Activated CD8-positive, alpha-beta memory T cell treated with anti-CD3 and anti-CD28 coated beads for 36 hours (primary cell): ENCODE measurements around the gene UBE3D. TPM values are rescaled to one million over a fixed set of nuclear protein-coding genes. Genes with fewer than 3 reads are reported as not detected.

Experiments used
- CTCF ChIA-PET: fragments of 350-600 bp; sonication (Branson Sonifier 250); formaldehyde crosslinking; loops from one replicate; lab custom pipeline; 2021; ENCODE audit warnings: antibody characterized with exemption; lab: Charles Lee
- POLR2A ChIA-PET: fragments of 350-600 bp; sonication (Branson Sonifier 250); formaldehyde crosslinking; loops from one replicate; lab custom pipeline; 2021; ENCODE audit warnings: antibody characterized with exemption; lab: Charles Lee
- total RNA-seq, 2 experiments: library from RNA; stranded (reverse); gene quantifications; one replicate each; pipeline ENCODE4 v1.2.3, GENCODE V29; 2021

The UBE3D gene
- total RNA-seq, 2 experiments from 2014 or later, result 8.0 to 11.2 TPM

DNA sequence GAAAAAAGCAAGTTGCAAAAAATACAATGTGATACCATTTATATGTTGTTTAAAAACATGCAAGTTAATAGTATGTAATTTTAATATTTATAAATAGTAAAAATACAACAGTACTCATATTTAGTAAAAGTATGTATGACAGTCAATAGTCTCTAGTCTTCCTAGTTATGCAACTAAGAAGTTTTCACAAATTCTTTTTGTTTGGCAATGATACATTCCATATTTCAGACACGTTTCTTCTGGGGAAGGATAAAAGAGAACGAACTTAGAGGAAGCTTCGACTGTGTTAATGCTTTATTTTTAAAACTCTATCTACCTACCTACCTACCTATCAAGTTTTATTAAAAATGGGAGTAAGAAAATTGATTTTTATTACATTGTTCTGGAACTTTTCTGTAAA lies 77.7 kb downstream of the UBE3D start:
- POLR2A ChIA-PET, result no interaction called here
- CTCF ChIA-PET, result no interaction called here

DNA sequence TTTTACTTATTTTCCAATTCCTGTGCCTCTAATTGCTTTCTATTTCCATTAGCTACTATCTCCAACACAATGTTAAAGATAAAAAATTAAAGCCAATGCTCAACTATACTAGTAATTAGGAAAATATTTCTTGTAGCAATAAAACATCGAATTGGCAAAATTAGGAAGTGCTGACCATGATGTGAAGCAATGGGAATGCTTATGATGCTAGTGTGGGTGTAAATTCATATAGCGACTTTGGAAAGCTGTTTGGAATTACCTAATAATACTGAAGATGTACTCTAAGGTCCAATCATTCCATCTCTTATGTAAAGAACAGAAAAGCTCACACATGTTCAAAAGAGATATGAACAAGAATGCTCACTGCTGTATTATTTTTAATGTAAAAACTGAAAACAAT lies 78.2 kb downstream of the UBE3D start:
- CTCF ChIA-PET, result no interaction called here

DNA sequence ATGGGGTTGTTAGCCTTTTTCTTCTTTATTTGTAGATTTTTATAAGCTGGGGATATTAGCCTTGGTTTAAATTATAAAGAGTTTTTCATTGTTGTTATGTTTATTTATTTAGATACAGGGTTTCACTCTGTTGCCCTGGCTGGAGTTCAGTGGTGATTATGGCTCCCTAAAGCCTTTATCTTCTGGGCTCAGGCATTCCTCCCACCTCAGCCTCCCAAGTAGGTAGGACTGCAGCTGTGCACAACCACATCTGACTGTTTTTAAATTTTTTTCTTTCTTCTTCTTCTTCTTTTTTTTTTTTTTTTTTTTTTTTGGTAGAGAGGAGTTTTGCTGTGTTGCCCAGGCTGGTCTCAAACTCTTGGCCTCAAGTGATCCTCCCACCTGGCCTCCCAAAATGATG lies 80.9 kb downstream of the UBE3D start:
- ChIA-PET CTCF (no interaction called here), POLR2A (no interaction called here)

More for the DNA sequence above, 78.2 kb downstream of the UBE3D start:
- POLR2A ChIA-PET, result no interaction called here

DNA sequence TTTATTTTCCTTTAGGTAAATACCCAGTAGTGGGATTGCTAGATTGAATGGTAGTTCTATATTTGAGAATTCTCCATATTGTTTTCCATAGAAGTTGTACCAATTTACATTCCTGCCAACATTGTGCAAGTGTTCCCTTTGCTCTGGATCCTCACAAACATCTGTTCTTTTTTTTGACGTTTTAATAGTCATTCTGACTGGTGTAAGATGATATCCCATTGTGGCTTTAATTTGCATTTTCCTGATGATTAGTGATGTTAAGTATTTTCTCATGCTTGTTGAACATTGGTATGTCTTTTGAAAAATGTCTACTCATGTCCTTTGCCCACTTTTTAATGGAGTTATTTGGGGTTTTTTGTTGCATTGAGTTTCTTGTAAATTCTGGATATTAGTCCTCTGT lies 85.6 kb downstream of the UBE3D start:
- ChIA-PET POLR2A (no interaction called here), CTCF (no interaction called here)

DNA sequence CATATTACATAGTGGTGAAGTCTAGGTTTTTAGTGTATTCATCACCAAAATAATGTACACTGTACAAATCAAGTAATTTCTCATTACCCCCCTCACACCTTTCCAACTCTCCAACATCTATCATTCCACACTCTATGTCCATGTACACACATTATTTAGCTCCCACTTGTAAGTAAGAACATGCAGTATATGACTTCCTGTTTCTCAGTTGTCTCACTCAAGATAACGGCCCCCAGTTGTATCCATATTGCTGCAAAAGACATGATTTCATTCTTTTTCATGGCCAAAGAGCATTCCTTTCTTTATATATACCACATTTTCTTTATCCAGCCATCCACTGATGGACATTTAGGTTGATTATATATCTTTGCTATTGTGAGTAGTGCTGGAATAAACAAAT lies 86.0 kb downstream of the UBE3D start:
- CTCF ChIA-PET, result no interaction called here
- POLR2A ChIA-PET, result no interaction called here

DNA sequence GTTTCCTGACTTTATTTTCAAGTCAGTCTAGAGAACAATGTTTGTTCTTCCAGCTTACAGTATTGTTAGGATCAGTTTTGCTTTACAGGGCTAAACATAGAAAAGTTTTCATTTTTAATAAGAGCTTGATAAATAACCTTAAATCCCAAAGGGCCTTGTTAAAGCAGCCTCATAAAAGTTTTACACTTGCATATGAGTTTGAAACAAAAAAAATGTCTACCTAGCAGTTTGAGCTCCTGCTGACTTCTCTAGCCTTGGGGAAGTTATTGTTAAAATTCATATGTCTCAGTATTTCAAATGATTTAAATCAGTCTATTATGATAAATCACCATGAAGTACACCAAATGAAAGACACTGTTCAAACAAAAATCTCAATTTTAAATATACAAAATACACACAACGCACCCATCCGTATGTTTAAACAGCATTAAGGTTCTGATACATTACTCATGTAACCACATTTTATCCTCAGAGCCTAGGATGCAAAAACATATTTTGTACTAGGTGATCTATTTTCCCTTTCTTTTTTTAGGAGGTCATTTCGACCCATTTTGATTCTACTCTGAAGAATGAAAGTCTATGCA lies 87.2 kb downstream of the UBE3D start:
- POLR2A ChIA-PET, result no interaction called here
- CTCF ChIA-PET, result no interaction called here

DNA sequence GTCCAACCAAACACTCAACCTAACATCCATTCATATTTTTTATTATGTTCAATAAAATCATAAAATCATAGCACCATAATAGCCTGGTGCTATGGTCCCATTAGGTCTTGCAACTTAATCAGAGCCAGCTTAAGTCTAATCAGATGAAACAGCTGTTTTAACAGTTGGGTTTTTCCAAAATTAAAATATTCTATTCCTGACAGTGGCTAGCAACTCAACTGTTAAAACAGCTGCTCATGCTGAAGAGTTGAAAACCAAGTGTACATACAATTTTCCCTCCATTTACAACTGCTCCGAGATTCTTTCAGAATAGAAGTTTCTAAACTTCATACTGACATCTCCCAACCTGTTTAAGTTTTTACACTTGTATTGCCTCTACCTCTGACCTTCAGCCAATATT lies 89.5 kb downstream of the UBE3D start:
- POLR2A ChIA-PET, result no interaction called here

DNA sequence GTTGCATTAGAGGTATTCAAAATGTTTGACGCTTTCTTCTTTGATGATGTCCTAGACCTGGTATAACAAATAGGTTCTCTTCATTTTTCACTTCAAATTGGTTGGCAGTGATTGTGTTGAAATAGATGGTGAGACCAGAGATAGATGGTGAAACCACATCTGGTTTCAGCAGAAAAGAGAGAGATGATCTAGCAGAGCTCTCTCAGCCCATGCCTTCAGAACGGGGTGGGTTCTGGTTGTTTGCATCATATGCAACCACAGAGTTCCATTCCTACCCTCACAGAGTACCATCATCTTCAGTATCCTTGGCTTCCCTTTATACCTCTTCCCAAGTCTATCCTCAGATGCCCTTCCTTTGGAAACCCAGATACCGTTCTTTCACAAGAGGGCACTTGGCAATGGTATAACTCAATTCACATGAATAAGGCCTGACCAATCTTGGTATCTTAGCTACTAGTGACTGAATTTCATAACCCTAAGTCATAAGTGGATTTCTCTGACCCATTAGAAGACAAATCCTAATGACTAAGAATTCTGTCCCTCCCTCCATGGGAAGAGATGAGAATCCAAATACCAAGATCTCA lies 93.7 kb downstream of the UBE3D start:
- ChIA-PET POLR2A (no interaction called here), CTCF (no interaction called here)

More for the DNA sequence above, 89.5 kb downstream of the UBE3D start:
- CTCF ChIA-PET, result no interaction called here

DNA sequence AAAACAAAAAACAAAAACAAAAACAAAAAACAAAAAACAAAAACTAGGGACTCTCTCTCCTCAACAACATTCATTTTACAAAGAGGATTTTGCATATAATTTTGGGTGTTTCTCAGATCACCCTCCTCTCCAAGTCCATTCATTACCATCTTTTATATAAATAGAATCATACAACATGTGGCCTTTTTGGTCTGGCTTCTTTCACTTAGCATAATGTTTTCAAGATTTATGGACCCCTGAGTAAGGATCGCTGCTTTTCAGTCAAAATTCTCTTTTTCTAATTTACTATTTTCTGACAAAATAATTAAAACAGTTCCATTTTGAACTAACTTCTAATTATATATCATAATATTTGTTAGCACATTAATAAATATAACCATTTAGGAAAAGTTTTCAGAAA lies 94.8 kb downstream of the UBE3D start:
- POLR2A ChIA-PET, result no interaction called here
- CTCF ChIA-PET, result no interaction called here

DNA sequence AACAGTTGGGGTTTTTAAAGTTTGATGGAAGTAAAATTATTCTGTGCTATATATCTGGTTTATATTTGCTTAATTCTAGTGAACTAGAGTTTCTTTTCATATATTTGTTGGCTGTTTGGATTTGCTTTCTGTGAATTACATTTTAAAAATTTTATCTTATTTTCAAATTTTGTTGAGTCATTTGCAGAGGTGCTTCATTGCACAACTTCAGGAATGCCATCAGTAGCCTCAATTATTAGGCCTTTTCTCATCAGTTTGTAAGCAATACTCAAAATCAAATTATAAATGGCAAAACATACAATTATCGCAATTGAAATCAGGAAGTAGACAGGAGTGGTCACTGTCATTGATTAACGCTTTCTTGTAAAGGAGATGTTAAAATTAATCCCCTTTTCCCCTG lies 96.9 kb downstream of the UBE3D start:
- CTCF ChIA-PET, result no interaction called here
- POLR2A ChIA-PET, result no interaction called here

DNA sequence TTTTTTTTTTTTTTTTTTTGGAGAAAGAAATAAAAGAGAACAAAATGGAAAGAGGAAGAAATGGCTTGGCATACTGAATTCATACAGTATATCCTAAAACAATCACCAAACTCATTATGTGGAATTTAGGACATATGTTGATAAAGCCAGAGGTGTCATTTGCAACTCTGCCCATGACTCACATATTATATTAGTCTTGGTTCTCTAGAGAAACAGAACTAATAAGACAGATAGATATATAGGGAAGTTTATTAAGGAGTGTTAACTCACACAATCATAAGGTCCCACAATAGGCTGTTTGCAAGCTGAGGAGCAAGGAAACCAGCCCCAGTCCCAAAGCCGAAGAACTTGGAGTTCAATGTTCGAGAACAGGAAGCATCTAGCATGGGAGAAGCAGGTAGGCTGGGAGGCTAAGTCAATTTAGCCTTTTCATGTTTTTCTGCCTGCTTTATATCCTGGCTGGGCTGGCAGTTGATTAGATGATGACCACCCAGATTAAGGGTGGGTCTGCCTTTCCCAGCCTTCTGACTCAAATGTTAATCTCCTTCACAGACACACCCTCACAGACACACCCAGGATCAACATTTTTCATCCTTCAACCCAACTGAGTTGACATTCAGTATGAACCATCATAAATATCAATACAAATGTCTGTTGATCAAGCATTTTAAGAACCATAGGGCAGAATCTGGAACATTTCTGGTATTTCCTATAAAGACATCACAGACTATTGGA lies 102.3 kb downstream of the UBE3D start:
- ChIA-PET CTCF (no interaction called here), POLR2A (no interaction called here)

DNA sequence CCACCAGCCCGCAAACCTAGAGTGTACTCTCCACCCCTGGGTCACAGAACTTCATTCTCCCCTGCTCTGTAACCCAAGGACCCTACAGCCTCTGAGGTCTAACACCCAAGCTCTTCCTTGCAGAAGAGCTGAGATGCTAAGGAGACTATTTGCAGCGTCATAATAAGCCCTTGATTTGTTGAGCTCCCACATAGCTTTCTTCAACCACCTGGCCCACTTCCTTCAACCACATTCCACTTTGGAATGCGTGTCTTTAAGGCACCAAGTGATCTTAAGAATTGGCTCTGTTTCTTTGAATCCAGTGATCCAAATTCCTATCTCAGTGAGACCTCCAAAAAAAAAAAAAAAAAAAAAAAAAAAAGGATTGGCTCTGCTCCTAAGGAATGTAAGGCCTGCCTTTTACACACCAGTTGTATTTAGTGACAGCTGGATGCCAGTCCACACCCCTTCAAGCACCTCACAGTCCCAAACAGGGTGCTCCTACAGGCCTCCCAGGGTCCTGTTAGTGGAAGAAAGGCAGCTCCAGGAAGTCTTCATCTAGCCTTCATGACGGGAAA lies 106.2 kb downstream of the UBE3D start:
- ChIA-PET CTCF (no interaction called here), POLR2A (no interaction called here)

DNA sequence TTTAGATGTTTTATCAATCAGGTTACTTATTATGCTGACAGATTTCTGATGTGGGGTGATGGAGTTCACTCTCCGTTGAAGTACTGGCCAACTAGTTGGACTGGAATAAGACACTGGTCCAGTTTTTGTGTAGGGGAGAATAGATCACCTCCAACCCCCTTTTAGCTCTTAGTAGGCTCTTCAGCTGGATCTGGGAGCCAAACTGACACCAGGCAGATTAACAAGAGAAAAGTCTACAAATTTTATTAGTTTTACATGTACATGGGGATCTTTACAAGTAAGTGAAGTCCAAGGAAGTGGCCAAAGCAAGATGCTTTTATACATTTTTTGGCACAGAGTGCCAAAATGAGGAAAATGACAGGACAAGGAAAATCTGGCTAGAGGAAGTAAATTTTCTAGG lies 107.1 kb downstream of the UBE3D start:
- ChIA-PET POLR2A (no interaction called here), CTCF (no interaction called here)

DNA sequence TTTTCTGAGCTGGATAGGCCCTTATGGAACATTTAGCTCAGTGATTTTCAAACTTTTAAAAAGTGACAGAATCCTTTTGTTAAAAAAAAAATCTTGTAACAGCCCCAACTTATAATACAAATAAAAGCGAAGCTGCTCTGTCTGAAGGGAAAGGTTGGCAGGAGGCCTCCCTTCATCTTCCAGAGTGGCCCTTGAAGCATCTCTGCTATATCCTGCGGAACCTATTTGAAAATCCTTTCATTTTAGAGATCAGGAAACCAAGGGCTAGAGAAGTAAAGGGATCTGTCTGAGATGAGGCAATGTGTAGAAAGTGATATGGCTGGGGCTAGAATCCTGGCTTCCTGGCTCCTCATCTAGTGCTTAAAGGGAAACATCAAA lies 107.8 kb downstream of the UBE3D start:
- ChIA-PET POLR2A (no interaction called here), CTCF (no interaction called here)

DNA sequence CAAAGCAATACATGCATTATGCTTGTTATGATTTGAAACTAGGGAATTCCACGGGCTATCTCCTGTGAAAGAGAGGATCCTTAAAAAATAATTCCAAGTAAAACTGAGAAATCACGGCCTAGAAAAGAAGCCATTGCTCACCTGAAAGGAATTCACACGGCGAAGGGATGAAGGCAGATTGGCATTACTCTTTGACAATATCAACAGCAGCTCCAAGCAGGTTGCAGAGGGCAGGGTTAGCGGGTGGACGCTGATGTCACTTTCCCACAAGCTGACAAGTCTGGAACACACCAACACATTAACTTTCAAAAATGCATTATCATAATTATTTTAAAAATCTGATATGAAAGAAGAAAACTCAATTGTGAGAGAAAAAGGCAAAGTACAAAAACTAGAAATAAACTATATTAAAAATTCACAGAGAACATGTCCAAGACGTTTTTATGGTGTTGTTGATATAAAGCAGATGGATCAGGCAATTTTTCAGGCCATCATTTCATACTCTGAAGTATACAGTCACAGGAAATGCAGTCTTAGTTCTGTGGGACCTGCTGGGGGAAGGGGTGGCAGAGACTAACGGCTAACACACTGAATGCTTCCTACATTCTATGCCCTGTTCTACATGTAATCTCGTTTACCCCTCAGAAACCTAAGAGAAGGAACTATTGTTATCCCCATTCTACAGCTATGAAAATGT lies 108.3 kb downstream of the UBE3D start:
- POLR2A ChIA-PET, result no interaction called here
- CTCF ChIA-PET, result no interaction called here

DNA sequence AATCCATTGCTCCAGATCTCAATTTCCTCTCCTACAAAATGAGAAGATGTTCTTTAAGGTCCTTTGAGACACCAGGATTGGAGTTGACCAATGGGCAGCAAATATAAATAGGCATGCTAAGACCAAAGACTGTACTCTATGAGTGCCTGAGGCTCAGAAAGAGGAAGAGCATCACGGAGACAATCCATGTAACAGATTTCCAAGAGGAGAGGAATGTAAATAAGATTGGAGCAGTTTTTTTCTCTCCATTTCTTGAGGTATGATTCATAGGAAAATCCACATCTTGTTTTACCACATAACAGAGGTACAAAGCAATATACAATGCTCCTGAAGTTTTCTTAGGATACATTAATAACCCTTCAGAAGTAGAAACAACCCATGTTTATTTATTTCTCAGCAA lies 109.8 kb downstream of the UBE3D start:
- ChIA-PET CTCF (no interaction called here), POLR2A (no interaction called here)

DNA sequence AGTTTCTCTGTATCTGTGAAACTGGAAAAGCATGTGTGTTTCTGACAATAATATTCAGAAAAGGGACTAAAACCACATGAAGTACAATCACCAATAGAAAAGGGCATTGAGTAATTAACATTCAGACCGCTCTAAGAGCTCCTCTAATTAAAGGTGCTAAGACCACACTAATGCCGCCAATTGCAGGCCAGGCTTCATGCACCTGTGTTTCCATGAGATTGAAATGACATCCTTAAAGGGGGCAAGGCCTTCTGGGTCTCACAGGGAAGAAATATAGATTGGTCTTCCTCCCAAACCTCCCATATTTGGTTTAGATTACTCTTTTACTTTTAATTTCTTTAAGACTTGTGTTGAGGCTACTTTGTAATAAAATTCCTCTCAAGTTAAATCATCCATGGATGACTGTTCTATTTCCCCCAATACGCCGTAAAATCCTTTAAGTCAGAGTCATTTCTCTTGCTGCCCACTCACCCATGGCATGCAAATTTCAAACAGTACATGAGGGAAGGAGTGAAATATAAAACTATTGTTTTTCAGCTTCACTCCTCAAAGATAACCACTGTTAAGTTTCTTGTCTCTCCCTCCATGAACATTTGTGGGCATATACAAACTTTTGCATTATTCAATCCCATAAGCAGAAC lies 110.6 kb downstream of the UBE3D start:
- POLR2A ChIA-PET, result no interaction called here
- CTCF ChIA-PET, result no interaction called here

DNA sequence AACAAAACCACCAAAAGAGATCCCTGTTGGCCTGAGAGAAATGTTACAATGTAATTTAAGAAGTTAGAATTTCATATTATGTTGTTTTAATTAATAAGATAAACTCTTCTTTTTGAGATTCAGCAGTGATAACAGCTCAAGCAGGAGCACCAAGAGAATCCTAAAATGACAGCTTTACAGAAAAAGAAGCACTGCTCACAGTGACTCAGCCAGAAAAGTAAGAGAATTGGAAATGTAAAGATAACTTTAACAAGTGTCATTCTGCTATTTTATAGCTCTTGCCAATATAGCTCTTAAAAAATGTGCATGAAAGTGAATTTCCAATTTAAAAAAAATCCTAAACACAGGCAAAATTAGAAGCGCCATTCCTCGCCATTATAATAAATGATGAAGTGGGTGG lies 111.3 kb downstream of the UBE3D start:
- ChIA-PET POLR2A (no interaction called here), CTCF (no interaction called here)

DNA sequence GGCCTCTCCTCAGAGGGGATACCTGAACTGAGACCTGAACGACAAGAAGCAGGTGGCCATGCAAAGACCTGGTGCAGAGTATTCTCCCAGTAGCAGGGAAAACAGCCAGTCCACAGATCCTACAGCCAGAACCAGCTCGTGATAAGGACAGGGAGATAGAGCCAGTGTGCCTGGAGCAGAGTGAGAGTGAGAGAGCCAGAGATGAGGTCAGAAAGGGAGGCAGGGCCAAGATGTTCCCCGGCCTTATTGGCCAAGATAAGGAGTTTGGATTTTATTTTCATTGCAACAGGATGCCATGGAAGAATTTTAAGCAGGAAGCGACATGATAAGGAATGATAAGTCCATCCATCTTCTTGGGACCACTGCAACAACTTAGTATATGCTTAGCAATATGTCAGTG lies 111.8 kb downstream of the UBE3D start:
- ChIA-PET POLR2A (no interaction called here), CTCF (no interaction called here)

DNA sequence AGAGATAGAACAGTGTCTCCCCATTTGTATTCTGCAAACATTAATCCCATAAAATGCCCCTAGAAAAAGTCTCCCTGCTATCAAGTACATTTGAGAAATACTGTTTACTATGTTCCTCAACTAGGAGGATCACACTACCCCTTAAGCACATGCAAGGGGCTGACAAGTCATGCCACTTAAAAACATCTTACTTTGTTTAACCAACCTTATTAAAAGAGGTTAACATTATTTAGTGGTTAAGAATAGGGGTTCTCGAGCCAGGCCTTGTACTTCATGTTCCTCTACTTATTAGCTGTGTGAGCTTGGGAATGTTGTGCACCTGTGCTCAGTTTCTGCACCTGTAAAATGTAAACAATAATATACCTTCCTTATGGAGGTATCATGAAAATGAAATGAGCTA lies 113.7 kb downstream of the UBE3D start:
- CTCF ChIA-PET, result no interaction called here
- POLR2A ChIA-PET, result no interaction called here
